Measurements from ENCODE around the gene RAB26.
"Not testable (repeated sequence)": the region's sequence is repeated elsewhere in the genome, so short reads cannot be mapped to it uniquely, and the experiment has no call there.

The RAB26 gene

GRCh38 chr16:2127630-2128280, 20.7 kb upstream of the RAB26 start:
- not testable (repeated sequence) for H2AK5ac ChIP-seq (ENCODE audit: low read length); H3K14ac ChIP-seq (ENCODE audit: low read length); H3K4me2 ChIP-seq (ENCODE audit: low read length); H3K4ac ChIP-seq (ENCODE audit: low read depth, low read length); H3K9me3 ChIP-seq (ENCODE audit: insufficient read depth, low read depth, low read length); H2AFZ ChIP-seq (ENCODE audit: insufficient read depth, low read length, poor library complexity); H4K12ac ChIP-seq (ENCODE audit: low read depth, low read length); H3K27ac ChIP-seq (ENCODE audit: low read depth, low read length); H2BK5ac ChIP-seq (ENCODE audit: low read depth, low read length, poor library complexity); H3K27me3 ChIP-seq (ENCODE audit: insufficient read depth, low read length); H3K9ac ChIP-seq (ENCODE audit: low read length); H3K18ac ChIP-seq (ENCODE audit: low read length); H2BK120ac ChIP-seq (ENCODE audit: insufficient read depth, low read length, poor library complexity); H2BK12ac ChIP-seq (ENCODE audit: low read length); DNase-seq; H4K91ac ChIP-seq (ENCODE audit: low read depth, low read length); H3K36me3 ChIP-seq (ENCODE audit: control insufficient read depth in 1 of 2, insufficient read depth in 2 of 2, low read length in 2 of 2); H3K23ac ChIP-seq (ENCODE audit: low read length); H3K4me3 ChIP-seq (ENCODE audit: low read depth, low read length)
- Histone ChIP-seq H4K8ac (ENCODE audit: low read depth, low read length) (peak overlapping the region; percentile 17), H3K4me1 (ENCODE audit: control insufficient read depth in 1 of 2, insufficient read depth in 2 of 2, low read length in 2 of 2) (peaks cover 31 to 36% of the 10 kb centered on the region in 2 experiments), H3K79me2 (ENCODE audit: control insufficient read depth, insufficient read depth, low read length, poor library complexity) (peaks cover 11% of the 10 kb centered on the region), H3K79me1 (ENCODE audit: low read length) (peaks cover 23% of the 10 kb centered on the region)
- no CpG with 5 or more reads among the region's 3 CpGs for WGBS (ENCODE audit: extremely low coverage, insufficient coverage, insufficient read length)

DNA sequence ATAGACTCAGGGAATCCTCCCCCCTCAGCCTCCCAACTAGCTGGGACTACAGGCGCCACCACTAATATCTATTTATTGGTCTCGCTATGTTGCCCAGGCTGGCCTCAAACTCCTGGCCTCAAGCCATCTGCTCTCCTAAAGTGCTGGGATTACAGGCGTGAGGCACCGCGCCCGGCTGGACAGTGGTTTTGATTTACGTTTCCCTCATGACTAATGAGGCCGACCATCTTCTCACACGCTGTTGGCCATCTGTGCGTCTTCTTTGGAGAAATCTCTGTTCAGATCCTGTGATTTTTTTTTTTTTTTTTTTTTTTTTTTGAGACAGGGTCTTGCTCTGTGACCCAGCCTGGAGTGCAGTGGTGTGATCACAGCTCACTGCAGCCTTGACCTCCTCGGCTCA, 19.2 kb upstream of the RAB26 start:
- H3K9ac ChIP-seq (ENCODE audit: low read length); H3K27ac ChIP-seq (ENCODE audit: low read depth, low read length); H2BK12ac ChIP-seq (ENCODE audit: low read length); H3K18ac ChIP-seq (ENCODE audit: low read length); H2BK5ac ChIP-seq (ENCODE audit: low read depth, low read length, poor library complexity); H4K91ac ChIP-seq (ENCODE audit: low read depth, low read length); H3K4ac ChIP-seq (ENCODE audit: low read depth, low read length); H4K12ac ChIP-seq (ENCODE audit: low read depth, low read length); H2AFZ ChIP-seq (ENCODE audit: insufficient read depth, low read length, poor library complexity); H2AK5ac ChIP-seq (ENCODE audit: low read length); H3K36me3 ChIP-seq (ENCODE audit: control insufficient read depth in 1 of 2, insufficient read depth in 2 of 2, low read length in 2 of 2); H3K14ac ChIP-seq (ENCODE audit: low read length); H3K4me3 ChIP-seq (ENCODE audit: low read depth, low read length); H2BK120ac ChIP-seq (ENCODE audit: insufficient read depth, low read length, poor library complexity); H3K23ac ChIP-seq (ENCODE audit: low read length); H3K9me3 ChIP-seq (ENCODE audit: insufficient read depth, low read depth, low read length); H3K27me3 ChIP-seq (ENCODE audit: insufficient read depth, low read length); H3K79me2 ChIP-seq (ENCODE audit: control insufficient read depth, insufficient read depth, low read length, poor library complexity); H3K4me2 ChIP-seq (ENCODE audit: low read length); DNase-seq; H4K8ac ChIP-seq (ENCODE audit: low read depth, low read length): not testable (repeated sequence)
- peaks cover 21% of the 10 kb centered on the region for H3K79me1 ChIP-seq (ENCODE audit: low read length)
- peaks cover 25 to 28% of the 10 kb centered on the region in 2 experiments for H3K4me1 ChIP-seq (ENCODE audit: control insufficient read depth in 1 of 2, insufficient read depth in 2 of 2, low read length in 2 of 2)
- no CpG with 5 or more reads among the region's 11 CpGs for WGBS (ENCODE audit: extremely low coverage, insufficient coverage, insufficient read length)

DNA sequence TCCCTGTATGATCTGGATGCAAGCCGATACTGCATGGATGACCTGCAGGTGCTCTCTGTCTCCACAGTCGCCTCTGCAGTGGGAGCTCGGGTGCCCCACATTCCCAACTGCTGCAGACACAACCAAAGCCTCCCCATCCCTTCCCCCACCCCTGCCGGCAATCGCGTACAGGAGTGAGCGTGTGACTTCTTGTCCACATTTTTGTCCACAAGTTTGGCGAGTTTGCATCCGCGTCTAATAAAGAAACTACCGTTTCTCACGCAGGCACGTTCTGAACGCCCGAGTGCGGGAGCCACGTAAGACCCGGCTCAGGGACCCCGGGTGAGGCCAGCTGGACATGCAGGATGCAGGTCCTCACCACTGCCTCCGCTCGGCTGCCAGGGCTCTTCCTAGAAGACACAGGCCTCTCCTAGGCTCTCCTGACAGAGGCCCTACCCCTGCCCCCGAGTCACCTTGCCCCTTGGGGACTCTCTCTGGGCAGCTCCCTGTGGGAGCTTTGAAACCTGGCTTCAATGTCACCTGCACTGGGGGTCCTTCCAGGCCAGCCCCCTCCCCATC, 18.5 kb upstream of the RAB26 start:
- no CpG with 5 or more reads among the region's 22 CpGs for WGBS (ENCODE audit: extremely low coverage, insufficient coverage, insufficient read length)
- DNase-seq; H4K12ac ChIP-seq (ENCODE audit: low read depth, low read length): not testable (repeated sequence)

DNA sequence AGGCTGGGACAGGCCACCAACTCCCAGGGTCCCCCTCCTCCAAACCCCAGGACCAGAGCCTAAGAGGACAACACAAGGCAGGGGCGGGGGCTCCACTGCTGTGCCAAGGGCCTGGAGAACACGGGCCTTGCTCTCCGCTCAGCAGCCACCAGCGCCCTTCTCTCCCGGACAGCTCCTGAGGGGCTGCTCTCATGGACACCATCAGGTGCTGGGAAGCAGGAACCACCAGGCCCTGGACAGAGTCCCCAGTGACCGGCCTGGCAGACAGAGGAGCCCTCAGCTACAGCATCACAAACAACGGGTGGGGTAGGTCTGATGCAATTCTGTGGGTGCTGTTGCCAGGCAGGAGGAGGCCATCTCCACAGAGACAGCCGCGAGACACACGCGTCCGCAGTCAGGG, 14.6 kb upstream of the RAB26 start:
- H3K36me3 ChIP-seq (ENCODE audit: control insufficient read depth in 1 of 2, insufficient read depth in 2 of 2, low read length in 2 of 2); DNase-seq; H3K4me2 ChIP-seq (ENCODE audit: low read length); H3K9me3 ChIP-seq (ENCODE audit: insufficient read depth, low read depth, low read length); H4K12ac ChIP-seq (ENCODE audit: low read depth, low read length); H3K9ac ChIP-seq (ENCODE audit: low read length); H3K79me2 ChIP-seq (ENCODE audit: control insufficient read depth, insufficient read depth, low read length, poor library complexity); H3K23ac ChIP-seq (ENCODE audit: low read length); H3K4me3 ChIP-seq (ENCODE audit: low read depth, low read length); H3K18ac ChIP-seq (ENCODE audit: low read length); H3K4me1 ChIP-seq (ENCODE audit: control insufficient read depth in 1 of 2, insufficient read depth in 2 of 2, low read length in 2 of 2); H3K4ac ChIP-seq (ENCODE audit: low read depth, low read length); H2BK120ac ChIP-seq (ENCODE audit: insufficient read depth, low read length, poor library complexity); H3K14ac ChIP-seq (ENCODE audit: low read length); H2AK5ac ChIP-seq (ENCODE audit: low read length); H3K79me1 ChIP-seq (ENCODE audit: low read length); H2BK12ac ChIP-seq (ENCODE audit: low read length); H4K91ac ChIP-seq (ENCODE audit: low read depth, low read length); H4K8ac ChIP-seq (ENCODE audit: low read depth, low read length); H2BK5ac ChIP-seq (ENCODE audit: low read depth, low read length, poor library complexity); H2AFZ ChIP-seq (ENCODE audit: insufficient read depth, low read length, poor library complexity); H3K27me3 ChIP-seq (ENCODE audit: insufficient read depth, low read length); H3K27ac ChIP-seq (ENCODE audit: low read depth, low read length): not testable (repeated sequence)
- no CpG with 5 or more reads among the region's 12 CpGs for WGBS (ENCODE audit: extremely low coverage, insufficient coverage, insufficient read length)

More for the DNA sequence above, 18.5 kb upstream of the RAB26 start:
- not testable (repeated sequence) for H3K9ac ChIP-seq (ENCODE audit: low read length); H3K4me3 ChIP-seq (ENCODE audit: low read depth, low read length); H3K4me2 ChIP-seq (ENCODE audit: low read length); H3K18ac ChIP-seq (ENCODE audit: low read length); H2BK12ac ChIP-seq (ENCODE audit: low read length); H3K27me3 ChIP-seq (ENCODE audit: insufficient read depth, low read length); H3K27ac ChIP-seq (ENCODE audit: low read depth, low read length); H2AK5ac ChIP-seq (ENCODE audit: low read length); H2AFZ ChIP-seq (ENCODE audit: insufficient read depth, low read length, poor library complexity); H2BK5ac ChIP-seq (ENCODE audit: low read depth, low read length, poor library complexity); H3K14ac ChIP-seq (ENCODE audit: low read length); H3K36me3 ChIP-seq (ENCODE audit: control insufficient read depth in 1 of 2, insufficient read depth in 2 of 2, low read length in 2 of 2); H4K91ac ChIP-seq (ENCODE audit: low read depth, low read length); H3K4ac ChIP-seq (ENCODE audit: low read depth, low read length); H3K9me3 ChIP-seq (ENCODE audit: insufficient read depth, low read depth, low read length); H2BK120ac ChIP-seq (ENCODE audit: insufficient read depth, low read length, poor library complexity); H4K8ac ChIP-seq (ENCODE audit: low read depth, low read length); H3K23ac ChIP-seq (ENCODE audit: low read length); H3K79me2 ChIP-seq (ENCODE audit: control insufficient read depth, insufficient read depth, low read length, poor library complexity)
- peaks cover 19 to 21% of the 10 kb centered on the region in 2 experiments for H3K4me1 ChIP-seq (ENCODE audit: control insufficient read depth in 1 of 2, insufficient read depth in 2 of 2, low read length in 2 of 2)
- peaks cover 14% of the 10 kb centered on the region for H3K79me1 ChIP-seq (ENCODE audit: low read length)

All from trophoblast cell (in vitro differentiated cells and primary cell).